HG03159 (cell line): ENCODE results near the gene SUSD4.
A peak's percentile ranks its signal among the peaks of the same experiment; 100 is the strongest.

Experiments used
- ATAC-seq: cut with Tn5 transposase; IDR thresholded peaks from one replicate; pipeline ENCODE4 v1.9.1; 2021; ENCODE audit warnings: mild to moderate bottlenecking, moderate library complexity; ENCODE audit not compliant: unreplicated experiment

The SUSD4 gene

DNA sequence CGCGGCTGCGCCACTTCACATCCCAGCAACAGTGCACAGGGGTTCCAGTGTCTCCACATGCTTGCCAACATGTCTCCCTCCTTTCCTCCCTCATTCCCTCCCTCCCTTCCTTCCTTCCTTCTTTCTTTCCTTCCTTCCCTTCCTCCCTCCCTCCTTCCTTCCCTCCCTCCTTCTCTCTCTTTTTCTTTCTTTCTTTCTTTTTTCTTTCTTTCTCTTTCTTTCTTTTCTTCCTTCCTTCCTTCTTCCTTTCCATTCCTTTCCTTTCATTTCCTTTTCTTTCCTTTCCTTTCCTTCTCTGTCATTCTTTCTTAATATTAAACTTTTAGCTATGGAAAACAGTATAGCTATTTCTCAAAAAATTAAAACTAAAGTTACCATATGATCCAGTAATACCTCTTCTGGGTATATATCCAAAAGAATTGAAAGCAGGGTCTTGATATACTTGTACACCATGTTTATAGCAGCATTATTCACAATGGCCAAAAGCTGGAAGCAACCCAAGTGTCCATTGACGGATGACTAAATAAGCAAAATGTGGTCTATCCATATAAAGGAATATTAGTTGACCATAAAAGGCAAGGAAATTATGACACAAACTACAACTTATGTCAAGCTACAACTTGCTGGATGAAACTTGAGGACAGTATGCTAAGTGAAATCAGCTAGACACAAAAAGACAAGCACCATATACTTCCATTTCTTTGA is 165.9 kb downstream of the SUSD4 start:
- ATAC-seq: no peak

DNA sequence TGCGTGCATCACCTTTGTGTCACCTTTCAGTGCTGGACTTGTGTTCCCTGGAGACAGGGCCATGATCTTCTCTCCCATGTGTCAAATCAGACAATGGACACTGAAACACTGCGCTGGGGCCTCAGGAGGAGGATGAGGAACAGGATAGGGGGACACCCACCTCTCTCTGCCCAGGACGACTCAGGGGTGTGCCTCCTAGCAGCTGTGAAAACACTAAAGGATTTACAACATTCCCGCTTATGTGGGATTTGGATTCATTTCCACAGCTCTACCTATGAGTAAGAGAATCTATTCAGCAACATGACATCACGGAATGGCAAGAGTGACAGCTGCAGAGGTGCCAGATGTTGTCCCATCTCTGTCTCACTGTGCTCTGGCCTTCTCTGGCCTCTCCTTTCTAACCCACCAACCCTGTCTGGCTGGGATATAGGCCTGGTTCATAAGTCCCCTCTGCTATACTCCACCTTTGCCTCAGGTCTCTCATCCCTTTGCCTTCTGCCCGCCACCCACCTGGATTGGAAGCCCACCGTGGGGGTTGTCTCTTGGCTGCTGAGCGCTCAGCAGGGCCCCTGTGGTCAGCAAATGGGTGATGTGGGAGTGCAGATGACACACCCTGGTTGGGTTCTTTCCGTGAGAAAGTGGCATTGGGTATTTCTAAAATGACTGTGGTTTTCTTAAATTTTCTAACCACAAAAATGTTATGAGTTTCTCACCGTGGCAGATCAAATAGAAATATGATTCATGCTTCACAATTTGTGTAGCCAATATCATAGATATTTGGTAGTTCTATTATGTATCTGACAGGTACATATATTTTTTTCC is 173.9 kb downstream of the SUSD4 start:
- ATAC-seq: peak; percentile 65

DNA sequence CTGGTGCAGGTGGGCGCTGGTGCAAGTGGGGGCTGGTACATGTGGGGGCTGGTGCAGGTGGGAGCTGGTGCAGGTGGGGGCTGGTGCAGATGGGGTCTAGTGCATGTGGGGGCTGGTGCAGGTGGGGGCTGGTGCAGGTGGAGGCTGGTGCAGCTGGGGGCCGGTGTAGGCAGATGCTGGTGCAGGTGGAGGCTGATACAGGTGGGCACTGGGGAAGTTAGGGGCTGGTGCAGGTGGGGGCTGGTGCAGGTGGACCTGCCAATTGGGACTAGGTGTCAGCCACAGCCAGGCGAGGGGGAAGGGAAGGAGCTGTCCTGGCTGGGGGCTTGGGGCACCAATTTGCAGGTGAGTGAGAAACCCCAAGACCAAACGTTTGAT is 174.5 kb downstream of the SUSD4 start:
- no peak for ATAC-seq

DNA sequence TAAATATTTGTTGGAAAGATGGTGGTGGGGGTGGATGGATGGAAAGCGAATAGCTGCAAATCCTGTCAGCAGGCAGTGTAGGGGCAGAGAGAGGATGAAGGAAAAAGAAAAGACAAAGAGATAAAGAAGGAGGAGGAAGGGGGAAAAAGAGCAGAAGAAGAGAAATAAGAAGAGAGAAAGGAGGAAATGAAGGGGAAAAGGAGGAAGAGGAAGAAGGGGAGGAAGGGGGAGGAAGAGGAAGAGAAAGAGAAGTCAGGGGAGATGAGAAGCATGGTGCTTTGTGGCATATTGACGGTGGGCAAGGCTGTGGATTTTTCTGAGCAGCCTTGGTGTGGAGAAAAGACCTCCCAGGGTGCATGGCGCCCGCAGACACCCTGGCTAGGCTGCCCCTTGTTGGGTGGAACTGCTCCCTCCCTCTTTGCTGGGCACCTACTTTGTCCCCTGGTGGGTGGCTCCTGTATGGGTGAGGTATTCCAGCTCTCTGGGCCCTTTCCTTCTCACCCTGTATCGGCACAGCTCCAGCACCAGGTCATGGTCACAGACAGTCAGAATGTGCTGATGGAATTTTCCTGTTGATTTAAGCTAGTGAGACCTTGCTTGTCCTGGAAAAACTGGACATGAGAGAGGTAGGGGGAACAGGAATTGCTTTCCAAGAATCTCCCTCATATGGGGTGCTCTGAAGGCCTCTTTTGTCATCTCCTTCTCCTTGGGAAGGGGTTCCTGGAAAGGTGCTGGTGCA is 175.2 kb downstream of the SUSD4 start:
- no peak for ATAC-seq

DNA sequence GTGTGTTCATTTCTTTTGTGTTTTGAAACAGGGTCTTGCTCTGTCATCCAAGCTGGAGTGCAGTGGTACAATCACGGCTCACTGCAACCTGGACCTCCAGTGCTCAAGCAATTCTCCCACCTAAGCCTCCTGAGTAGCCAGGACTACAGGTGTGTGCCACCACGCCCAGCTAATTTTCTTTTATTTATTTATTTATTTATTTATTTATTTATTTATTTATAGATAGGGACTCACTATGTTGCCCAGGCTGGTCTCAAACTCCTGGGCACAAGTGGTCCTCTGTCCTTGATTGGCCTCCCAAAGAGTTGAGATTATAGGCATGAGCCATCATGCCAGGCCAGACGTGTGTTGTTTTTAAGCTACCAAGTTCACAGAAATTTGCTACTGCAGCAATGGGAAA is 177.2 kb downstream of the SUSD4 start:
- no peak for ATAC-seq

DNA sequence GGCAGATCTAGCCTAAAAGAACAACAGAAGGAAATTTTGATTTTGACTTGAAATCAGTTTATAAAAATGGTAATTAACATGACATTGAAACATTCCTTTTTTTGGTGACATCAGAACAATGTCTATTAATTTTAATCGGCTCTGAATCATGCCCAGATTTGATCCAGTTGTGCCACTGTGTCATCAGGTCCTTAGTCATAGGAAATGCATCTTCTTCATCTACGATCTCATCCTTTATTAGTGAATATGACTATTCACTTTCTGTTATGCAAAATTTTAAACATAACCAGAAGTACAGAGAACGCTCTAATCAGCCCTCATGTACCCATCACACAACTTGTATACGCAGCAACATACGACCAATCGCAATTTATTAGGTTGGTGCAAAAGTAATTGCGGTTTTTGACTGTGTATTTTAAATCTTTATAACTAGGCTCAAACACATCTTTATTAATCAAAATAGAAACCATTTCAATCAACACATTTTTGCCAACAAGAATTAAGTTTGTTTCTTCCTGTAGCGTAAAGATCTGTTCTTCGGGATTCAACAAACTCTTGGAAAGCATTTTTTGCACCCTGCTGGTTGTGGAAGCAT is 180.6 kb downstream of the SUSD4 start:
- no peak for ATAC-seq

DNA sequence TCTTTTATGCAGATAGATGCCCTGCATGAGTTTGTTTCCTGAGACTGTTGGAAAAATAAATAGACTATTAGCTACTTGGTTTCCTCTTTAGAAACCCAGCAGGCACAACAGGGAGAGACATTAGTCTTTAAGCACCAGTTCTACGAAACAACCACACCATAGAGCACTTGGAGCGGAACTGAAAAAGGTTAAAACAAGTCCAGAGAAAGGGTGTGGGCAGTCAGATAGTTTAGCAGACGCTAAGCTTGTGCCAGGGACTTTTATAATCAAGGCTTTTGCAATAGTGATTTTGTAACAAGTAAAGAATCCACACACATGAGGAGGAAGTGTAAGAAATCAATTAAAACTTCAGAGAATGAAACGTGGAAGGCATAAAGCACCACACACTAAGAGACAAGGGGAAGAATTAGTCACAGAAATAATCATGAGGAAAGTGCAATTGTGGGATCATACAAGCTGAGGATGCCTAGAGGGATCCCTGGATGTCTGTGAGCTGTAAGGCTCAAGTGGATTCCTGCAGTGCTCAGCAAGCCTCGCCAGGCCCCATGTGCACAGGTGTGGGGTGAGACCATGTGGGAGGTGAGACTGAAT is 183.2 kb downstream of the SUSD4 start:
- no peak for ATAC-seq

DNA sequence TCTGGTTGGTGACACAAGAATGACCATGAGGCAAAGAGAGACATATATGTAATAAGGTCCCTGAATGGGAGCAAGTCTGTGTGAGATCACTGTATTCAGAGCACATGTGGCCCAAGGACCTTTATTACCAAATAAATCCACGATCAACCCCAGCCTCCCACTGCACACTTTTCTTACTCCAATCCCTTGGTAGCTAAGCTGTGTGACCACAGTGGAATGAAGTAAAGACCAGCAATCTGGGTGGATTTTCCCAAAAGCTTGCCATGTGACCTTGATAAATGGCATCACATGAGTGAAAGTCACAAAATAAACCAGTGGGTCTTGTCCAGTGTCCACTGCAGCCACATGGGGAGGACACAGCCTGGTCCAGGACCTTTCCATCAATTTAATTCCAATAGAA is 184.2 kb downstream of the SUSD4 start:
- ATAC-seq: no peak

DNA sequence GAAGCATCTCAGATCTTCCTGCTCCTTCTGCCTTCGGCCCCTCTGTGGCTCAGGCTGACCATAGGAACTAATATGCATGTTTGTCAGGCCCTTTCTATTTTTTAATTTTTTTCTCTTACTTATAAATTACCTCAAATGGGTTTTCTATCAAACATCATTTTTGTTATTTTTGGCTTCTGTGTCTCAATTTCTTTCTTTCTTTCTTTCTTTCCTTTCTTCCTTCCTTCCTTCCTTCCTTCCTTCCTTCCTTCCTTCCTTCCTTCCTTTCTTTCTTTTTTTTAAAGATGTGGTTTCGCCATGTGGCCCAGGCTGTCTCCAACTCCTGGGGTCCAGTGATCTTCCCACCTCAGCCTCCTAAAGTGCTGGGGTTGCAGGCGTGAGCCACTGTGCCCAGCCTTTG is 184.7 kb downstream of the SUSD4 start:
- no peak for ATAC-seq

DNA sequence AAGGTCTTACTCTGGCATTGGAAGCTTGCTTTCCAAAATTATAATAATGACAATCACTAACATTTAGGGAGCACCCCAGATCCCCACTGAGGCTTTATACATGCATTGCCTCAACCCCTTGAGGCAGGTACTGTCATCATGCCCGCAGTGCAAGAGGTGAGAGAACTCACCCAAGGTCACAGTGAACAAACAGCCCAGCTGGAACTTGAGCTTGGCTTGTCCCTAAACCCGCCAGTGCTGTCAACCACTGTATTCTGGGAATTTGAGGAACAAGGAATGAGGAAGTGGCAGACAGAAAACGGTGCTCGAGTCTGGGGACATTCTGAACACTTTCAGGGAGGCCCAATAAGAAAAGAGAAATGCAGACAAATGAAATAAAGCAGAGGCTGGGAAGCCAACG is 186.3 kb downstream of the SUSD4 start:
- no peak for ATAC-seq

DNA sequence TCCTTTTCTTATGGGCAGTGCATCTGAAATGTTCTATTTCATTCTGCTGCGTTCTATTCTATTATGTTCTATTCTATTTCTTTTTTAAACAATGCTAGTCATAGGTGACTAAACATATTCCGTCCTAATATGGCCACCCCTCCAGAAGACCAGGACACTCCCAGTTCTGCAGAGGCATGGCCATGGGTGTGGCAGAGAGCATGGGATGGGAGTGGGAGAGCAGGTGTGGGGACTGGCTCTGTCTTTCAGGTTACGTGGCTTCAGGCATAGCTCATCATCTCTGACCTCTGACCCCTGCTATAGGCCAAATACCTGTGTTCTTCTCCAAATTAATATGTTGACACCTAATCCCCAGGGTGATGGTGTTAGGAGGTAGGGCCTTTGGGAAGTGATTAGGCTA is 187.5 kb downstream of the SUSD4 start:
- no peak for ATAC-seq

DNA sequence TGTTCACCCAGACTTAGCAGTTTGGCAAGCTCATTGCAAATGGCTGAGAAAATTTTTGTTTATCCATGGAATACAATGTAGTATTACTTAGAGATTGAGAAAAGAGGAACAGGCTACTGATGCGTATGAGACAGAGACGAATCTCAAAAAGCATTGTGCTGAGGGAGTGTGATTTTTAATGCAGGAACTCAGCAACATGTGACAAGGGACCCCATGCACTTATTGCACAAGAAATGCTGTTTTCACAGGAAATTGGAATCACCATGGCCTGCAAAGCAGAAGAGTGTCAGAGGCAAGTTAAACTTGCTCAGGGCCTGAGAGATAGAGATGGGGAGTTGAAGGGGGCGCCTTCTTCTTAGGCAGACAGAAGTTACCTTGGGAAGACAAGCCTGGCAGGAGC is 188.3 kb downstream of the SUSD4 start:
- no peak for ATAC-seq

DNA sequence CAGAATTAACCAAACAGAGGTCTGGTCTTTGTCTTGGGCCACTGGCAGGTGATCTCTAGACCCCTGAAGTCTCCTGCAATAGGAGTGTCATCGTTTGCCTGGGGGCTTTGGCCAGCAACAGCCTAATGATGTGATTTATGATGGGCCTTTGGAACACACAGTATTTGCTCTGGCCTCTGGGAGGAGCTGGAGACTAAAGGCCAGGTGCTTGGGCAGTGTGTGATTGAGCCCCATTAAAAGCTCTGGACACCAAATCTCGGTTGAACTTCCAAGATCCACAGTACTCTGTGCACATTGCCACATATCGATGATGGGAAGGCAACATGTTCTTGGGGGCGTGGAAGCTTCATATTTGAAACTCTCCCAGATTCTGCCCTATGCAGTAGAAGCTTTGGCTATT is 188.9 kb downstream of the SUSD4 start:
- ATAC-seq: no peak
